K562 (cell line): ENCODE results near the gene BTBD3.

Experiments
- BHLHE40 ChIP-seq: IDR thresholded peaks from 2 replicates; pipeline ENCODE4 v1.6.1; 2011; ENCODE audit warnings: low read length, improper control_type of control experiment
- BRF1 ChIP-seq: IDR thresholded peaks from 3 replicates; pipeline ENCODE4 v1.6.1; 2011; ENCODE audit warnings: borderline replicate concordance, mild to moderate bottlenecking; ENCODE audit not compliant: insufficient read length; ENCODE audit errors: extremely low read depth
- TCF7L2 ChIP-seq: fragments of 150-350 bp; IDR thresholded peaks from 2 replicates; pipeline ENCODE4 v1.6.1; 2016; ENCODE audit warnings: low read depth, mild to moderate bottlenecking, low read length, moderate library complexity
- U2AF2 ChIP-seq: fragments of 200-400 bp; formaldehyde crosslinking; optimal IDR thresholded peaks from 2 replicates; pipeline ENCODE3; 2017; ENCODE audit warnings: low read depth, mild to moderate bottlenecking, low read length

DNA sequence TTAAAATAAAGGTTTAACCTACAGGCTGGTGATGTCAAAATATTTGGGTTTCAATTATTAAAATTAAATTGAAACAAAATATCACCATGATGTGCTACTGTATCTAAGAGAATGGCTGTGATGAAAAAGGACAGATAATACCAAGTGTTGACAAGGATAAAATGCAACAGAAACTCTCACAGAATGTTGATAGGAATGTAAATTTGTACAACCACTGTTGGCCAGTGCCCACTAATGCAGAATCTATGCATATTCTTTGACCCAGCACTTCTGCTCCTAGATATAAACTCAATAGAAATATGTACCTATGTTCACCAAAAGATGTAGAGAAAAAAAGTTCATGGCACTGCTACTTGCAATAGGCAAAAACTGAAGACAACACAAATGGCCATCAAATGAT lies 41.1 kb upstream of the BTBD3 start:
- TF ChIP-seq TCF7L2 = no peak
- no peak for TF ChIP-seq U2AF2
- TF ChIP-seq BRF1 = no peak
- no peak for TF ChIP-seq BHLHE40
